ENCODE data around the gene LINGO4.

The LINGO4 gene

DNA sequence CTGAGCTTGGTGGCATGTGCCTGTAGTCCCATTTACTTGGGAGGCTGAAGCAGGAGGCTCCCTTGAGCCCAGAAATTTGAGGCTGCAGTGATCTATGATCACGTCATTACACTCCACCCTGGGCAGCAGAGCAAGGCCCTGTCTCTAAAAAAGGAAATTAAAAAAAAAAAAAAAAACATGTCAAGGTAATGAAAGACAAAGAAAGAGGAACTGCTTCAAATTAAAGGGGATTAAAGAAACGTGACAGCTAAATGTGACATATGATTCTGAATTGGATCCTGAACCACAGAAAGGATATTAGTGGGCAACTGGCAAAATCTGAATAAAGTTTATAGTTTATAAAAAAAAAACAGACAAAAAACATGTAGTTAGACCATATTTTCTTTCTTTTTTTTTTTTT is 38.2 kb upstream of the LINGO4 start:
- Histone ChIP-seq H3K4me1 (ENCODE audit: control insufficient read depth, insufficient read depth, low read length, unreplicated experiment) (peaks cover 34% of the 10 kb centered on the region), H3K36me3 (ENCODE audit: insufficient read depth, low read length) (no peaks in the 10 kb centered on the region), H3K27me3 (ENCODE audit: insufficient read depth, low read length) (peaks cover 6% of the 10 kb centered on the region; the same call in 1 of the 2 replicates), H3K4me3 (ENCODE audit: low read depth, low read length) (no peak overlapping the region), H3K79me2 (ENCODE audit: control insufficient read depth, insufficient read depth, low read length, unreplicated experiment) (no peaks in the 10 kb centered on the region), H3K27ac (ENCODE audit: low read depth, low read length) (no peak overlapping the region), H2AFZ (ENCODE audit: low read length, unreplicated experiment) (no peak overlapping the region)

DNA sequence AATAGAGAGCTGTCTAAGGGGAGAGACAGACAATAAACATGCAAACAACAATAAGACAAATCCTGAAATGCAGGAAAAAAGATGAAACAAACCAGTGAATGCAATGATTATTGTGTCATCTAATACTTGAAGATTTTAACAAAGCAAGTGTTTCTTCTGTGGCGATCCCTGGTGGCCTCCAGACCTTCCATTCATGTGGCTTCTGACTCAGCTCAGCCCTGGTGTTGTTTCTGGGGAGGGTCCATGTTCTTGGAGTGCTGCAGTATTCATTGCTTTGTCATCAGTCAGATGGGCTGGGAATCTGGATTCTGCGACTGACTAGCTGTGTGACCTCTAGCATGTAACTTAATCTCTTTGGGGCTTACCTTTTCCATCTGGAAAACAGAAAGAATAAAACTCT is 35.9 kb upstream of the LINGO4 start:
- no peak overlapping the region for H2AFZ ChIP-seq (ENCODE audit: low read length, unreplicated experiment)
- peaks cover 38% of the 10 kb centered on the region for H3K4me1 ChIP-seq (ENCODE audit: control insufficient read depth, insufficient read depth, low read length, unreplicated experiment)
- H3K36me3 ChIP-seq (ENCODE audit: insufficient read depth, low read length) = no peaks in the 10 kb centered on the region
- no peaks in the 10 kb centered on the region for H3K79me2 ChIP-seq (ENCODE audit: control insufficient read depth, insufficient read depth, low read length, unreplicated experiment)
- H3K27ac ChIP-seq (ENCODE audit: low read depth, low read length) = peak overlapping the region; percentile 32; the same call in 1 of the 2 replicates
- peaks cover 13% of the 10 kb centered on the region; the same call in 1 of the 2 replicates for H3K27me3 ChIP-seq (ENCODE audit: insufficient read depth, low read length)
- H3K4me3 ChIP-seq (ENCODE audit: low read depth, low read length) = peak overlapping the region; percentile 6

DNA sequence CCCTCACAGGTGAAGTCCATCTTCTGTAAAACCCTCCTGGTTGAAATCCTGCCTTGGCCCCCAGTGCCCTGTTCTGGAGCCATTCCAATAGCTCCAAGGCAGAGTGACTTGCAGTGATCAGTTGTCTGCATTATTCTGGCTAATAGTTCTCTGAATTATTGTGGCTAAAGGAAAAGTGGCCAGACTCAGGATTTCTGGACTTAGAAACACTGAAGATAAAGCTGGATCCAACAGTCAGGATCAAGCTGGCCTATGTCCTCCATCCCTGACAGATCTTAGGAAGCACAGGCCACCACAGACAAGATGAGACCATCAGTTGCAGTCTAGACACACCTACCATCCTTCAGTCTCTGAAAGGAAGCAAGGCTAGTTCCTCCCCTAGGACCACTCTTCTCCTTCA is 35.2 kb upstream of the LINGO4 start:
- Histone ChIP-seq H2AFZ (ENCODE audit: low read length, unreplicated experiment) (no peak overlapping the region), H3K79me2 (ENCODE audit: control insufficient read depth, insufficient read depth, low read length, unreplicated experiment) (no peaks in the 10 kb centered on the region), H3K4me3 (ENCODE audit: low read depth, low read length) (no peak overlapping the region), H3K27me3 (ENCODE audit: insufficient read depth, low read length) (peaks cover 13% of the 10 kb centered on the region; the same call in 1 of the 2 replicates), H3K36me3 (ENCODE audit: insufficient read depth, low read length) (no peaks in the 10 kb centered on the region), H3K27ac (ENCODE audit: low read depth, low read length) (no peak overlapping the region), H3K4me1 (ENCODE audit: control insufficient read depth, insufficient read depth, low read length, unreplicated experiment) (peaks cover 34% of the 10 kb centered on the region)

DNA sequence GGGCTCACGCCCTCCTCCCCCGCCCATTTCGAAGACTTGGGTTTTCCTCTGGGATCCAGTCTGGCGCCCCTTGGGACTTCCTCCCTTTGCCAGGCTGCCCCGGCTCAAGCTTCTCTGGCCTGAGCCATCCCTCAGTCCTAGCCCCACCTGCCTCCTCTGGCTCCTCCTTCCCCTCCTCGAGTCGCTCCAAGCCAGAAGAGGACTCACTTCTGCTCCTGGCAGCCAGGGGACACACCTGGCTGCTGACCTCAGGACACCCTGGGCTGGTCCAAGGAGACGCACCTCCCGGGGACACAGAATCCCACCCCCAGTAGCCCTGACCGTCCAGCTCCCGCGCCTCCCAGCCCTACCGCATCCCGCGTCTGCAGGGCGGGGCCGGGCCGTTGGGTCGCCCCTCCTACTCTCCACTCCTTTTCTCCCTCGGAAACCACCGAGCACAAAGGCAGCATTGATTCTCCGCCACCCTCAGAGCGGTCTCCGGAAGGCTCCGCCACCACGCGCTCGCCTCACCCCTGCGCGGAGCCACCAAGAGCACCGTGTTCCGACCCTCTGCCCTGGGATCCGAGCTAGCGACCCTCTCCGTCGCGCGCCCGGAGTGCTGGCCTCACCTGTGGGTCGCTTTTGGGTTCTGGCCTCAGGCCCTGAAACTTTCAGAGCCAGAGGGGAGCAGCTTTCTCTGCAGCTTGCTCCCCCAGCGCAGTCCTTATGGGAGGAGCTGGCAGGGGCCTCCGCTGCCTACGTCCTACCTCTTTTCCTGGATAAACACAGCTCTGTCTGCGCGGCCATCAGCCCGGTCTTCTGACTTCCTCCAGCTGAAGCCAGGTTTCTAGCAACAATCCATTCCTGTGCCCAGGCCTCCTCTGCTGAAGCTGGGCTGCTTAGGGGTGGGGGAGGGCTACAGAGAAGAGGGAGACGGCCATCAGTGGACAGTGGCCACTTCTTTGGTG is 34.5 kb upstream of the LINGO4 start, which contains the start of gene C2CD4D:
C2CD4D (minus strand) TSS at position 364 of the 947 bp plus-strand sequence. CDS start 831 bp downstream, outside the sequence.
- Histone ChIP-seq H3K36me3 (ENCODE audit: insufficient read depth, low read length) (no peaks in the 10 kb centered on the region), H2AFZ (ENCODE audit: low read length, unreplicated experiment) (peak within 1 kb of the TSS; percentile 55), H3K27ac (ENCODE audit: low read depth, low read length) (no peak within 1 kb of the TSS), H3K4me3 (ENCODE audit: low read depth, low read length) (peak within 1 kb of the TSS; percentile 76), H3K79me2 (ENCODE audit: control insufficient read depth, insufficient read depth, low read length, unreplicated experiment) (no peaks in the 10 kb centered on the region), H3K27me3 (ENCODE audit: insufficient read depth, low read length) (peaks cover 13% of the 10 kb centered on the region; the same call in 1 of the 2 replicates), H3K4me1 (ENCODE audit: control insufficient read depth, insufficient read depth, low read length, unreplicated experiment) (peaks cover 34% of the 10 kb centered on the region)

DNA sequence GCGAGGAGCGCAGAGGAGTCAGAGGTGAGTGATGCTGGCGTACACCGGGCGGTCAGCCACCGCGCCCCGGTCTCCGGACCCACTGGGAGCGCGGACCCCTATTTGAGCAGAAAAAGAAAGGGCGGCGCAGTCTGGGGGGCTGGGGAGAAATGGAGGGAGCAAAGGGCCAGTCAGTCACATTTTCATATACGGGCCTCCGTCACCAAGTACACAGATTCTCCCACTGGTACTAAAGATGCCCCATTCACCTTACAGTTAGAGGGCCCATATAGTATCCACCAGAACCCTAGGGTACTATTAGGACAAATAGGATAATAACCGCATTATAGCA is 33.8 kb upstream of the LINGO4 start:
- Histone ChIP-seq H3K4me3 (ENCODE audit: low read depth, low read length) (peak overlapping the region; percentile 76), H2AFZ (ENCODE audit: low read length, unreplicated experiment) (peak overlapping the region; percentile 55), H3K27ac (ENCODE audit: low read depth, low read length) (no peak overlapping the region)

DNA sequence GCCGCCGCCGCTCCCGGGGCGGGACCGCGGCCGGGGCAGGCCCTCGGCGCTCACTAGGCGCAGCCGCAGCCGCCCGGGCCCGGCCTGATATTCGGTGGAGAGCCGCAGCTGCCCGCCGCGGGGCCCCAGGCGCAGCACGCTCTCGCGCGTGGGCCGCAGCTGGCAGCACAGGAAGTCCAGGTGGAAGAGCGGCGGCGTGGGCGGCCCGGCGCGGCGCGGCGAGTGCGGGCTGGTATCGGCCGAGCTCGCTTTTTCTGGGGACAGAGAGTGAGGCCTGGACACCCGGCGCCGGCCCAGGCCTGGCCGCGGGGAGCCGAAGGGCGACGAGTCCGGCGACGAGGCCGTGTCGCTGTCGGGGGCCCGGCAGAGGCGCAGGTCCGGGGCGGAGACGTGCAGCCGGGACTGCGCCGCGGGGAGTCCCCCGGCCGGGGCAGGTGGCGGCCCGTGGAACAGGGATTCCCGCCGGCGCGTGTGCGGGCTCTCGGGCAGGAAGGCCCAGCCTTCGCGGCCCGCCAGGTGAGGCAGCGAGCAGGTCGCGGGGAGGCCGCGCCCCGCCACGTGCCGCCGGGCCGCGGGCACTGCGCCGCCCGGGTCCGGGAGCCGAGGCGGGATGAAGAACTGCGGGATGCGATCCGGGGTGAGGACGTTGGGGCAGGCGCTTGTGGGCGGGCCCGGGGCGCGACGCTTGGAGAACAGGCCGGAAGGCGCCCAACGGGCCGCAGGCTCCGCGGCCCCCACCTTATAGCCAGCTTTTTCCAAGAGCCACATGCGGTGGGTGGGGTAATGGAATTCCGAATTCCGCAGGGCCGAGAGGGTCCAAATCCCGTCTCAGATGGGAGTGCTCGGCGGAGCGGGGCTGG is 33.2 kb upstream of the LINGO4 start:
- Histone ChIP-seq H3K79me2 (ENCODE audit: control insufficient read depth, insufficient read depth, low read length, unreplicated experiment) (no peaks in the 10 kb centered on the region), H3K27me3 (ENCODE audit: insufficient read depth, low read length) (peaks cover 13% of the 10 kb centered on the region; the same call in 1 of the 2 replicates), H3K4me3 (ENCODE audit: low read depth, low read length) (peak overlapping the region; percentile 76), H3K4me1 (ENCODE audit: control insufficient read depth, insufficient read depth, low read length, unreplicated experiment) (peaks cover 34% of the 10 kb centered on the region), H2AFZ (ENCODE audit: low read length, unreplicated experiment) (peak overlapping the region; percentile 55), H3K27ac (ENCODE audit: low read depth, low read length) (no peak overlapping the region), H3K36me3 (ENCODE audit: insufficient read depth, low read length) (no peaks in the 10 kb centered on the region)

More for the DNA sequence above, 33.8 kb upstream of the LINGO4 start:
- H3K4me1 ChIP-seq (ENCODE audit: control insufficient read depth, insufficient read depth, low read length, unreplicated experiment) = peaks cover 34% of the 10 kb centered on the region
- H3K79me2 ChIP-seq (ENCODE audit: control insufficient read depth, insufficient read depth, low read length, unreplicated experiment) = no peaks in the 10 kb centered on the region
- H3K27me3 ChIP-seq (ENCODE audit: insufficient read depth, low read length) = peaks cover 13% of the 10 kb centered on the region; the same call in 1 of the 2 replicates
- H3K36me3 ChIP-seq (ENCODE audit: insufficient read depth, low read length) = no peaks in the 10 kb centered on the region

DNA sequence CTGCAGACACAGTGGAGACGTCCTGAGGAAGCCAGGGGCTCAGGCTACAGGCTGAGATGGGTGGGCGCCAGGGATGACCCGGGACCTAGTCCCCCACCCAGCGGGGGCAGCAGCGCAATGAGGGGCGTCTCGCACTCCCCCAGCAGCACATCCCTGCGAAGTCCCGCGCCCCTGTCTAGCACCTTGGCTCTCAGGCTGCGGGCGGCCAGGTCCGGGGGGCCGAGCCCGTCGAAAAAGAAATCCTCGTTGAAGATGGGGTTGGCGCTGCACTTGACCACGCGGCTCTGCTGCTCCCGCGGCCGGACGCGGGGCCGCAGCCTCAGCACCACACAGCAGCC is 32.6 kb upstream of the LINGO4 start:
- Histone ChIP-seq H3K4me3 (ENCODE audit: low read depth, low read length) (peak overlapping the region; percentile 76), H2AFZ (ENCODE audit: low read length, unreplicated experiment) (no peak overlapping the region), H3K4me1 (ENCODE audit: control insufficient read depth, insufficient read depth, low read length, unreplicated experiment) (peaks cover 34% of the 10 kb centered on the region), H3K79me2 (ENCODE audit: control insufficient read depth, insufficient read depth, low read length, unreplicated experiment) (no peaks in the 10 kb centered on the region), H3K27ac (ENCODE audit: low read depth, low read length) (no peak overlapping the region), H3K27me3 (ENCODE audit: insufficient read depth, low read length) (peaks cover 13% of the 10 kb centered on the region; the same call in 1 of the 2 replicates), H3K36me3 (ENCODE audit: insufficient read depth, low read length) (no peaks in the 10 kb centered on the region)

DNA sequence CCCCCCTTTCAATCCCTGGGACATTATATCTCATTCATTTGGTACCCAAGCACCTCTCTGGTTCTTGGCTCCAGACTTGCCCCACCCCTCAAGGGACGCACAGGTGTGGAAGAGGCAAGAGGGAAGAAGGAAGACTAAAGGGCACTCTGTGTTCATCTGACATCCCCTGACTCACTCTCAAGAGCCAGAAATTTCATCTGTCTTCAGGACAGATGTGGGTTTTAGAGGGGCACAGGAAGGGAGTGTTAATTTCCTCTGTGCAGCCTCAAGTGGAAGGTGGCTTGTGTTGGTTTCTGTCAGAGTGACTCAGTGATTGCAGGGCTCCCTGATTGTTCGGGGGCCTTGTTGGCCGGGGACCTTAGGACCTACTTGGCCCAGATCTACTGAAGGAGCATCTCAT is 32.0 kb upstream of the LINGO4 start:
- Histone ChIP-seq H3K27me3 (ENCODE audit: insufficient read depth, low read length) (peaks cover 13% of the 10 kb centered on the region; the same call in 1 of the 2 replicates), H3K27ac (ENCODE audit: low read depth, low read length) (no peak overlapping the region), H3K4me1 (ENCODE audit: control insufficient read depth, insufficient read depth, low read length, unreplicated experiment) (peaks cover 34% of the 10 kb centered on the region), H2AFZ (ENCODE audit: low read length, unreplicated experiment) (no peak overlapping the region), H3K36me3 (ENCODE audit: insufficient read depth, low read length) (no peaks in the 10 kb centered on the region), H3K79me2 (ENCODE audit: control insufficient read depth, insufficient read depth, low read length, unreplicated experiment) (no peaks in the 10 kb centered on the region), H3K4me3 (ENCODE audit: low read depth, low read length) (no peak overlapping the region)

DNA sequence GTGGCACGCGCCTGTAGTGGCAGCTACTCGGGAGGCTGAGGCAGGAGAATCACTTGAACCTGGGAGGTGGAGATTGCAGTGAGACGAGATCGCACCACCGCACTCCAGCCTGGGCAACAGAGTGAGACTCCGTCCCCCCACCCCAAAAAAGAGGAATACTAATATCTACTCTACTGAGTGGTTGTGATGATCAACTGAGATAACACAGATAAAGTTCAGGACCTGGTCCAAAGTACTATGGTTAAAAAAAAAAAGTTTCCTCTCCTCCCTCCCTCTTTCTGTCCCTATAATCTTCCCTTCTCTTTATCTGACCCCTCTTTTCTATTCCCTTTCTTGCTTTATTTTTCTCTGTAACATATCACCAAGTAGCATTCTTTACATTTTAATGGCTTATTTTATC is 30.4 kb upstream of the LINGO4 start:
- no peaks in the 10 kb centered on the region for H3K36me3 ChIP-seq (ENCODE audit: insufficient read depth, low read length)
- no peak overlapping the region for H2AFZ ChIP-seq (ENCODE audit: low read length, unreplicated experiment)
- H3K27me3 ChIP-seq (ENCODE audit: insufficient read depth, low read length) = peaks cover 13% of the 10 kb centered on the region; the same call in 1 of the 2 replicates
- peaks cover 22% of the 10 kb centered on the region for H3K4me1 ChIP-seq (ENCODE audit: control insufficient read depth, insufficient read depth, low read length, unreplicated experiment)
- H3K79me2 ChIP-seq (ENCODE audit: control insufficient read depth, insufficient read depth, low read length, unreplicated experiment) = no peaks in the 10 kb centered on the region
- H3K27ac ChIP-seq (ENCODE audit: low read depth, low read length) = no peak overlapping the region
- no peak overlapping the region for H3K4me3 ChIP-seq (ENCODE audit: low read depth, low read length)

DNA sequence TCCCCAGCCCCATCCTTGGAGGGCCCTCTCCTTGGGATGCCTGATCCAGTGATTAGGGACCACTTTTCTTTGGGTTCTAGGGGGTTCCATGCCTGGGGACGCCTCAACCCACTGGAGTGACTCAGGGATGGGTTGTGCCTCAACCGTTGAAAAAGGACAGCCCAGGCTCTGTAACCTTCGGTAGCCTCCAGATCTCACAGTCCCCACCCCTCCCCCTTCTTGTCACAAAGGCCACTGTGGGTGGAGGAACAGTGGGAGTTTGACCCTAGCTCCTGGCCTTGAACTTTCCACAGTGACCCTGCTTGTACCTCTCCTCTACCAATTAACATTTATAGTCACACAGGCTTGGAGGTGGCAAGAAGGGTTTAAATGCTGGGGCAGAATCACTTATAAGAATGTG is 29.0 kb upstream of the LINGO4 start:
- Histone ChIP-seq H3K79me2 (ENCODE audit: control insufficient read depth, insufficient read depth, low read length, unreplicated experiment) (no peaks in the 10 kb centered on the region), H2AFZ (ENCODE audit: low read length, unreplicated experiment) (no peak overlapping the region), H3K36me3 (ENCODE audit: insufficient read depth, low read length) (no peaks in the 10 kb centered on the region), H3K27ac (ENCODE audit: low read depth, low read length) (no peak overlapping the region), H3K4me1 (ENCODE audit: control insufficient read depth, insufficient read depth, low read length, unreplicated experiment) (peaks cover 11% of the 10 kb centered on the region), H3K27me3 (ENCODE audit: insufficient read depth, low read length) (peaks cover 13% of the 10 kb centered on the region; the same call in 1 of the 2 replicates), H3K4me3 (ENCODE audit: low read depth, low read length) (no peak overlapping the region)

All from ACC112 (cell line).